ELR (cell line): ENCODE data around the gene G6PD.
"Not testable (repeated sequence)": the region's sequence is repeated elsewhere in the genome, so short reads cannot be mapped to it uniquely, and the experiment has no call there.

Source experiments
- DNase-seq: peaks from one replicate; pipeline ENCODE4 v3.0.0-alpha.2; 2015; ENCODE audit warnings: low read depth

G6PD gene

GRCh38 chrX:154515090-154515965, 31.3 kb downstream of the G6PD start:
- DNase-seq, result peak; percentile 22

- DNase-seq, result no peak
These were observed 32.9 kb downstream of the G6PD start for GRCh38 chrX:154513716-154514115.

GRCh38 chrX:154512879-154513553, 33.6 kb downstream of the G6PD start:
- DNase-seq, result no peak

- no peak for DNase-seq
These were observed 34.9 kb downstream of the G6PD start for GRCh38 chrX:154511761-154512160.

- DNase-seq, result no peak
These were observed 37.2 kb downstream of the G6PD start for GRCh38 chrX:154509455-154509854.

GRCh38 chrX:154508384-154508745, 38.3 kb downstream of the G6PD start:
- DNase-seq, result no peak

GRCh38 chrX:154507673-154508383, 38.8 kb downstream of the G6PD start:
- DNase-seq, result no peak

GRCh38 chrX:154506483-154507332, 39.9 kb downstream of the G6PD start:
- no peak for DNase-seq

GRCh38 chrX:154505734-154506133, 40.9 kb downstream of the G6PD start:
- DNase-seq, result peak; percentile 75

GRCh38 chrX:154502989-154503388, 43.7 kb downstream of the G6PD start:
- DNase-seq, result no peak

GRCh38 chrX:154502098-154502497, 44.5 kb downstream of the G6PD start:
- DNase-seq, result no peak

GRCh38 chrX:154501423-154501822, 45.2 kb downstream of the G6PD start:
- DNase-seq, result not testable (repeated sequence)

- not testable (repeated sequence) for DNase-seq
These were observed 50.0 kb downstream of the G6PD start for GRCh38 chrX:154496591-154497137.

- no peak for DNase-seq
These were observed 51.1 kb downstream of the G6PD start for GRCh38 chrX:154495472-154495922.

GRCh38 chrX:154494715-154495114, 51.9 kb downstream of the G6PD start:
- DNase-seq, result no peak

- peak; percentile 92 for DNase-seq
These were observed 56.1 kb downstream of the G6PD start, which contains the start of gene SLC10A3 for GRCh38 chrX:154490414-154491083. Gene SLC10A3, minus strand, starts transcription at chrX:154490629. Its CDS starts 1,689 bp downstream, at chrX:154488940.

- DNase-seq, result peak; percentile 70
These were observed 56.6 kb downstream of the G6PD start for GRCh38 chrX:154490021-154490413.

- DNase-seq, result no peak
These were observed 57.5 kb downstream of the G6PD start for GRCh38 chrX:154489182-154489581.

GRCh38 chrX:154488336-154489075, 58.1 kb downstream of the G6PD start:
- no peak for DNase-seq
